Measurements from ENCODE around the gene ACTR1B.
"Not testable (repeated sequence)": the region's sequence is repeated elsewhere in the genome, so short reads cannot be mapped to it uniquely, and the experiment has no call there.

The ACTR1B gene

GRCh38 chr2:97615746-97616145, 48.1 kb downstream of the ACTR1B start:
- DNase-seq (ENCODE audit: low read depth in 2 of 2): not testable (repeated sequence)

DNA sequence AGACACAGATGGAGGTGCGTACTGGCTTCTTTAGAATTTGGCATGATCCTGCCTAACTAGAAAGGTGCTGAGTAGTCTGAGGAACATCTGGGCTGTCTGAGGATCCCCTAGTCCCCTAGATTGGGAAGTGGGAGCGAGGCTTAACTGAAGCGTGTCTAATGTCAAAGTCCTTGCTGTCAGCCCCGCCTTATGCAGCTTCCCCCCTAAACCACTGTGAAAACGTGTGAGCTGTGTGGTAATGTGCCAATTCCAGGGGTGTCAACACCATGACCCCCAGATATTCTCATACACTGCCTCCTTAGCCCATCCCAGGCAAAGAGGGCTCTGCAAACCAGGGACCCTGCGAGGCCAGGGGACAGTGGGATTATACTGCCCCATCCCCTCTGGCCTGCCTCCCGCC, 51.9 kb downstream of the ACTR1B start:
- DNase-seq (ENCODE audit: low read depth in 2 of 2): not testable (repeated sequence)

GRCh38 chr2:97608745-97609144, 55.1 kb downstream of the ACTR1B start:
- DNase-seq (ENCODE audit: low read depth in 2 of 2): not testable (repeated sequence)
